Mesendoderm (in vitro differentiated cells): ENCODE data around the gene BACH2.

Source experiments
- DNase-seq: peaks from one replicate; pipeline ENCODE4 v3.0.0; 2013
- H2AK5ac ChIP-seq: 2 replicates; pipeline ENCODE4 v1.6.1; 2013; ENCODE audit warnings: low read length, inconsistent platforms
- H2BK120ac ChIP-seq: 2 replicates; pipeline ENCODE4 v1.6.1; 2013; ENCODE audit warnings: low read depth, mild to moderate bottlenecking, low read length, moderate library complexity, mixed read lengths
- H2BK15ac ChIP-seq: replicated peaks from 2 replicates; pipeline ENCODE4 v1.6.1; 2013; ENCODE audit warnings: low read depth, mild to moderate bottlenecking, moderate library complexity
- H2BK5ac ChIP-seq: 2 replicates; pipeline ENCODE4 v1.6.1; 2013; ENCODE audit warnings: low read length, inconsistent platforms
- H3K18ac ChIP-seq: 2 replicates; pipeline ENCODE4 v1.6.1; 2013; ENCODE audit warnings: mild to moderate bottlenecking, low read length, mixed read lengths
- H3K23ac ChIP-seq: one replicate; pipeline ENCODE4 v1.6.1; 2013; ENCODE audit warnings: low read length
- H3K27ac ChIP-seq: 2 replicates; pipeline ENCODE4 v1.5.1; 2013; ENCODE audit warnings: low read depth, mild to moderate bottlenecking, inconsistent platforms, low read length, moderate library complexity
- H3K27me3 ChIP-seq: 2 replicates; pipeline ENCODE4 v1.6.1; 2013; ENCODE audit warnings: low read length, control low read depth, mild to moderate bottlenecking, inconsistent platforms; ENCODE audit not compliant: insufficient read depth, poor library complexity
- H3K36me3 ChIP-seq: 2 replicates; pipeline ENCODE4 v1.6.1; 2013; ENCODE audit warnings: low read length, inconsistent platforms; ENCODE audit not compliant: control insufficient read depth, insufficient read depth
- H3K4ac ChIP-seq: one replicate; pipeline ENCODE4 v1.6.1; 2013; ENCODE audit warnings: low read depth, mild to moderate bottlenecking, low read length, moderate library complexity
- H3K4me1 ChIP-seq: 2 replicates; pipeline ENCODE4 v1.6.1; 2013; ENCODE audit warnings: low read depth, low read length, inconsistent platforms; ENCODE audit not compliant: control insufficient read depth
- H3K4me2 ChIP-seq: 2 replicates; pipeline ENCODE4 v1.6.1; 2013; ENCODE audit warnings: low read length
- H3K4me3 ChIP-seq: 2 replicates; pipeline ENCODE4 v1.5.1; 2013; ENCODE audit warnings: mild to moderate bottlenecking, low read length
- H3K56ac ChIP-seq: one replicate; pipeline ENCODE4 v1.6.1; 2013; ENCODE audit warnings: low read length
- H3K79me1 ChIP-seq: 2 replicates; pipeline ENCODE4 v1.6.1; 2013; ENCODE audit warnings: low read length, inconsistent platforms
- H3K79me2 ChIP-seq: 2 replicates; pipeline ENCODE4 v1.6.1; 2013; ENCODE audit warnings: mild to moderate bottlenecking, low read length; ENCODE audit not compliant: control insufficient read depth, insufficient read depth
- H3K9ac ChIP-seq: 2 replicates; pipeline ENCODE4 v1.6.1; 2013; ENCODE audit warnings: low read length, inconsistent platforms
- H4K5ac ChIP-seq: one replicate; pipeline ENCODE4 v1.6.1; 2013; ENCODE audit warnings: low read length
- H4K8ac ChIP-seq: one replicate; pipeline ENCODE4 v1.6.1; 2013; ENCODE audit warnings: low read depth, mild to moderate bottlenecking, control low read depth, low read length, moderate library complexity
- WGBS: extraction: QIAGEN DNeasy Blood & Tissue Kit; methylation state at CpG from one replicate; pipeline ENCODE4 v1.1.7; 2013; ENCODE audit warnings: low lambda C conversion rate, missing lambda C conversion rate; ENCODE audit not compliant: insufficient coverage; ENCODE audit errors: extremely low coverage; 5-methylcytosine and 5-hydroxymethylcytosine counted together

BACH2 gene

GRCh38 chr6:90021711-90022110 lies 274.9 kb downstream of the BACH2 start:
- H3K79me1 ChIP-seq, result no peaks in the 10 kb centered on the region
- H3K9ac ChIP-seq, result no peak overlapping the region
- H4K5ac ChIP-seq, result no peak overlapping the region
- no CpG with 5 or more reads among the region's 2 CpGs for WGBS
- no peak overlapping the region for H2BK15ac ChIP-seq
- no peak overlapping the region for H3K4ac ChIP-seq
- H2BK120ac ChIP-seq, result no peak overlapping the region
- no peak overlapping the region for H3K56ac ChIP-seq
- no peak overlapping the region for H3K4me2 ChIP-seq
- no peaks in the 10 kb centered on the region for H3K36me3 ChIP-seq
- no peak overlapping the region for H3K27ac ChIP-seq
- no peak overlapping the region for H2AK5ac ChIP-seq
- no peak overlapping the region for H3K18ac ChIP-seq
- H3K23ac ChIP-seq, result no peak overlapping the region
- no peak for DNase-seq
- H4K8ac ChIP-seq, result no peak overlapping the region
- H3K4me1 ChIP-seq, result no peaks in the 10 kb centered on the region
- H3K27me3 ChIP-seq, result no peaks in the 10 kb centered on the region
- H3K79me2 ChIP-seq, result no peaks in the 10 kb centered on the region
- H2BK5ac ChIP-seq, result no peak overlapping the region
- H3K4me3 ChIP-seq, result no peak overlapping the region

- DNase-seq, result no peak
- Histone ChIP-seq H3K36me3 (no peaks in the 10 kb centered on the region), H3K18ac (no peak overlapping the region), H3K9ac (no peak overlapping the region), H3K23ac (no peak overlapping the region), H2BK15ac (no peak overlapping the region), H2BK120ac (no peak overlapping the region), H3K79me1 (no peaks in the 10 kb centered on the region), H3K4me2 (no peak overlapping the region), H3K56ac (no peak overlapping the region), H3K27ac (no peak overlapping the region), H4K5ac (no peak overlapping the region), H2BK5ac (no peak overlapping the region), H3K79me2 (no peaks in the 10 kb centered on the region), H3K4me3 (no peak overlapping the region), H4K8ac (no peak overlapping the region), H3K27me3 (no peaks in the 10 kb centered on the region), H3K4me1 (no peaks in the 10 kb centered on the region), H3K4ac (no peak overlapping the region), H2AK5ac (no peak overlapping the region)
- WGBS, result no CpG with 5 or more reads among the region's 2 CpGs
Observed at GRCh38 chr6:90020746-90021145, 275.9 kb downstream of the BACH2 start.

DNA sequence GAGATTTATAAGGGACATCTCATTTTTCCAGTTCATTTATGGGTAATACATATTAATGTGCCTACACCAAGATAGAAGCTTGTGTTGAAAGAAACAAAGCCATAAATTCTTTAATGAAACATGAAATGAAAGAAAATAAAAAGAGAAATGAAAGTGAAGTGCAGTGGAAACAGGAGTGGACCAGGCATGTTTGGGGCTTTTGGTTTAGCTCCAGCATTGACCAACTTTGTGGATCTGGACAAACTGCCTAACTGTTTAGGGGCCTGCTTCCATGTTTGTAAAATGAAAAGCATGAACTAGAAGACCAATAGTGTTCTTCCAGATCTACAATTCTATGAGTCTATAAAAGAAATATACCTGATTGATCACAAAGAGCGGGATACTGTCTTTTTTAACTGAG lies 277.4 kb downstream of the BACH2 start:
- Histone ChIP-seq H3K4me3 (no peak overlapping the region), H3K4me1 (no peaks in the 10 kb centered on the region), H2BK15ac (no peak overlapping the region), H3K18ac (no peak overlapping the region), H3K27me3 (no peaks in the 10 kb centered on the region), H3K23ac (no peak overlapping the region), H3K79me2 (no peaks in the 10 kb centered on the region), H3K36me3 (no peaks in the 10 kb centered on the region), H4K8ac (no peak overlapping the region), H2BK5ac (no peak overlapping the region), H2BK120ac (no peak overlapping the region), H4K5ac (no peak overlapping the region), H3K4ac (no peak overlapping the region), H3K56ac (no peak overlapping the region), H3K79me1 (no peaks in the 10 kb centered on the region), H2AK5ac (no peak overlapping the region), H3K4me2 (no peak overlapping the region), H3K9ac (no peak overlapping the region), H3K27ac (no peak overlapping the region)
- no peak for DNase-seq
- WGBS, result no CpG with 5 or more reads among the region's 1 CpG

DNA sequence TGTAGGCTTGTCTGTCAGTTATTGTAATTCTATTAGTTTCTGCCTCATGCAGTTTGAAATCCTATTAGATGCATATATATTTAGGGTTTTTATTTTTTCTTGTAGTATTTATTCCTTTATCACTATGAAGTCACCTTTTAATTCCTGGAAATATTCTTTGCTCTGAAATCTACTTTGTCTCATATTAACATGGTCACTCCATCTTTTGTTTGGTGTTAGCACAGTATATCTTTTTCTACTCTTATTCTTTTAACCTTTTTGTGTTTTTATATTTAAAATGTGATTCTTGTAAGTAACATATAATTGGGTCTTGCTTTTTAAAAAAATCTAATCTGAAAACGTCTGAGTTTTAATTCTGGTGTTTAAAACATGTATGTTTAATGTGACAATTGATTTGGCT lies 280.8 kb downstream of the BACH2 start:
- H3K23ac ChIP-seq, result no peak overlapping the region
- H3K79me2 ChIP-seq, result no peaks in the 10 kb centered on the region
- whole genome bisulfite sequencing, result no CpG with 5 or more reads among the region's 1 CpG
- H3K4me2 ChIP-seq, result no peak overlapping the region
- DNase-seq, result no peak
- no peaks in the 10 kb centered on the region for H3K27me3 ChIP-seq
- no peak overlapping the region for H3K18ac ChIP-seq
- H2BK5ac ChIP-seq, result no peak overlapping the region
- H4K8ac ChIP-seq, result no peak overlapping the region
- no peak overlapping the region for H3K9ac ChIP-seq
- no peak overlapping the region for H3K4me3 ChIP-seq
- H3K79me1 ChIP-seq, result no peaks in the 10 kb centered on the region
- no peak overlapping the region for H2AK5ac ChIP-seq
- no peak overlapping the region for H3K4ac ChIP-seq
- no peak overlapping the region for H4K5ac ChIP-seq
- H3K27ac ChIP-seq, result no peak overlapping the region
- no peak overlapping the region for H2BK15ac ChIP-seq
- H3K4me1 ChIP-seq, result no peaks in the 10 kb centered on the region
- no peaks in the 10 kb centered on the region for H3K36me3 ChIP-seq
- H3K56ac ChIP-seq, result no peak overlapping the region
- no peak overlapping the region for H2BK120ac ChIP-seq

- H3K79me2 ChIP-seq, result no peaks in the 10 kb centered on the region
- WGBS, result no CpG with 5 or more reads among the region's 1 CpG
- no peaks in the 10 kb centered on the region for H3K79me1 ChIP-seq
- no peak overlapping the region for H4K8ac ChIP-seq
- no peak overlapping the region for H2BK120ac ChIP-seq
- H3K4me3 ChIP-seq, result no peak overlapping the region
- H2BK15ac ChIP-seq, result no peak overlapping the region
- H3K4ac ChIP-seq, result no peak overlapping the region
- no peak for DNase-seq
- H3K27ac ChIP-seq, result no peak overlapping the region
- H3K4me2 ChIP-seq, result no peak overlapping the region
- no peaks in the 10 kb centered on the region for H3K27me3 ChIP-seq
- no peak overlapping the region for H3K56ac ChIP-seq
- H4K5ac ChIP-seq, result no peak overlapping the region
- H3K23ac ChIP-seq, result no peak overlapping the region
- no peak overlapping the region for H3K9ac ChIP-seq
- no peaks in the 10 kb centered on the region for H3K4me1 ChIP-seq
- no peak overlapping the region for H2AK5ac ChIP-seq
- no peaks in the 10 kb centered on the region for H3K36me3 ChIP-seq
- no peak overlapping the region for H3K18ac ChIP-seq
- no peak overlapping the region for H2BK5ac ChIP-seq
Observed at GRCh38 chr6:90008908-90009501, 287.6 kb downstream of the BACH2 start.

- H3K4me2 ChIP-seq, result no peak overlapping the region
- WGBS, result no CpG with 5 or more reads among the region's 9 CpGs
- no peak overlapping the region for H3K27ac ChIP-seq
- no peak overlapping the region for H4K5ac ChIP-seq
- no peak overlapping the region for H3K23ac ChIP-seq
- H4K8ac ChIP-seq, result no peak overlapping the region
- H2BK120ac ChIP-seq, result no peak overlapping the region
- no peak overlapping the region for H3K9ac ChIP-seq
- no peak overlapping the region for H2BK15ac ChIP-seq
- no peak overlapping the region for H3K56ac ChIP-seq
- no peaks in the 10 kb centered on the region for H3K79me2 ChIP-seq
- H3K4ac ChIP-seq, result no peak overlapping the region
- no peak overlapping the region for H3K4me3 ChIP-seq
- H3K18ac ChIP-seq, result no peak overlapping the region
- no peaks in the 10 kb centered on the region for H3K36me3 ChIP-seq
- no peaks in the 10 kb centered on the region for H3K27me3 ChIP-seq
- H3K79me1 ChIP-seq, result no peaks in the 10 kb centered on the region
- DNase-seq, result no peak
- no peak overlapping the region for H2BK5ac ChIP-seq
- no peaks in the 10 kb centered on the region for H3K4me1 ChIP-seq
- no peak overlapping the region for H2AK5ac ChIP-seq
Observed at GRCh38 chr6:90008189-90008907, 288.3 kb downstream of the BACH2 start.
